Muscle of back (tissue), 11 donors: ENCODE data around the gene COA8. TPM values are rescaled to one million over a fixed set of nuclear protein-coding genes. Genes with fewer than 3 reads are reported as not detected.

Experiments used
- DNase-seq, 3 donors: peaks; one replicate each; pipeline versions ENCODE4 v3.0.0 to v3.0.0-alpha.2; 2013
- polyA plus RNA-seq, 10 donors: library from polyadenylated mRNA; unstranded; fragments of 120-200 nt; gene quantifications; one replicate each; pipeline ENCODE4 v1.2.1, GENCODE V29; 2013; ENCODE audit not compliant: insufficient read length in 10 of 10

COA8 gene
- polyA plus RNA-seq, 10 donors, result 34.2 to 56.2 (median 51.8) TPM

GRCh38 chr14:103535081-103535890 lies 27.5 kb upstream of the COA8 start:
- no peak for DNase-seq

GRCh38 chr14:103535891-103536565 lies 26.7 kb upstream of the COA8 start:
- no peak for DNase-seq

- no peak for DNase-seq
Measured at GRCh38 chr14:103536693-103537092, 26.1 kb upstream of the COA8 start.

DNA sequence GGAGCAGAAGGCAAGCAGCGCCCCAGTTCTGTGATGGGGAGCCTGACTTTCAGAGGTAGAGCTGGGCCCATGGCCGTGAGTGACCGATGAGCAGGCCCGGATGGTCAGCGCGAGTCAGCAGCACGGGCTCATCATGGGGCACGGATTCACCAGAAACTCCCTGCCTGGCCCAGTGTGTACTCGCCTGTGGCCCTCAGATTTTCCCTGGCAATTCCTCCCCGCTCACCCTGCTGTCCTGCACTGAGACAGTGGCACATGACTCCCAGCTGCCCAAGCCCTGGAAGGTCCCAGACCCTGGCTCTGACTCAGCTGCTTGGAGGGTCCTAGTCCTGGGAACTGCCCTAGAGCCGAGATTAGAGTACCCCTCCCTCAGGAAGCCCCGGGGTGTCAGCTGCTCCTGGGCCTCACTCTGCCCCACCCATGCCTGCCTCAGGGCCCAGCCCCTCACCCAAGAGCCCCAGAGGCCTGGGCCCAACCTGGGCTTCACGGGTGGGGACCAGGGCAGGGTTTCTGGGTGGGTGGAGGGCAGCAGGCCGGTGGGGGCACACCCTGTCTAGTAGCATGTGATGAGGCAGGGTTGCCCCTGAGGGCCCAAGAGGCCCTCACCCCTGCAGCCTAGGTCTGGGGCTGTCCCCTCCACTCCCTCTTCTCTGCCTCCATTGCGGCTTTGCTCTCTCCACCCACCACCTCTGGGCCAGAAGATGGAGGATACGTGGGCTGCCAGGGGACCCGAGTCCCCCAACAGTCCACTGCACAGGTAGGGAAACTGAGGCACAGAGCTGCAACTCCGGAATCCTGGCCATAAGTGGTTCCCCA lies 25.4 kb upstream of the COA8 start:
- DNase-seq, result no peak

DNA sequence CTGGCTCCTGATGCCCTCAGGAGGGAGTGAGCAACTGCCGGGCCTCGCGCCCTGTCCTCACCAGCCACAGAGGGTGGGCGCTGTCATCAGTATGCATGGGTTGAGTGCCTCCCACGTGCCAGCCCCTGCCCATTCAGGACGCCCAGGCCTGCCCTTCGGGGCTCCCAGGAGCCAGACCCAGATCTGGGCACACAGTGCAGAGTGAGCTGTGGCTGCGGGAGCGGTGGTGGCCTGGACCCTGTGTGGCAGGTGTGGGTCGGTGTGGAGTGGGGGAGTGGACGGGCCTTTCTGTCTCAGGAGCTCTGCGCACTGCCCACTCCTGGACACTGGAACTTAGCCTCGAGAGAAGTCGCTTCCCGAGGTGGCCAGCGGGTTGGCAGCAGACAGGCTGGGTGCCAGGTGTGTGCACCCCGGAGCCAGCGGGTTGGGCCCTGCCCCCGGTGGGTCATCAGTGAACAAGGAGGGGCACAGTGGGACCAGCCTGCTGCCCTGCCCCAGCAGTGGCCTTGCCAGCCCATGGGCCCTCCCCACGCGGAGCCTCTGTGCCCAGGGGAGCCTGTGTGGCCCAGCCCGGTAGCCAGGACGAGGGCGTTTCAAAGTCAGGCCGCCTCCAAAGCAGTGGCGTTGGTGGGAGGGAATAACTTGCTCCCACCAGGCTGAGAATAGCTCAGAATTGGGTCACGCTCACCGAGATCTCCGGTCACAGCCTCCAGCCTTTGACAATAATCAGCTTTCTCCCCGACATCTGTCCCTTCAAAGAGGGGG lies 24.3 kb upstream of the COA8 start:
- no peak for DNase-seq

DNA sequence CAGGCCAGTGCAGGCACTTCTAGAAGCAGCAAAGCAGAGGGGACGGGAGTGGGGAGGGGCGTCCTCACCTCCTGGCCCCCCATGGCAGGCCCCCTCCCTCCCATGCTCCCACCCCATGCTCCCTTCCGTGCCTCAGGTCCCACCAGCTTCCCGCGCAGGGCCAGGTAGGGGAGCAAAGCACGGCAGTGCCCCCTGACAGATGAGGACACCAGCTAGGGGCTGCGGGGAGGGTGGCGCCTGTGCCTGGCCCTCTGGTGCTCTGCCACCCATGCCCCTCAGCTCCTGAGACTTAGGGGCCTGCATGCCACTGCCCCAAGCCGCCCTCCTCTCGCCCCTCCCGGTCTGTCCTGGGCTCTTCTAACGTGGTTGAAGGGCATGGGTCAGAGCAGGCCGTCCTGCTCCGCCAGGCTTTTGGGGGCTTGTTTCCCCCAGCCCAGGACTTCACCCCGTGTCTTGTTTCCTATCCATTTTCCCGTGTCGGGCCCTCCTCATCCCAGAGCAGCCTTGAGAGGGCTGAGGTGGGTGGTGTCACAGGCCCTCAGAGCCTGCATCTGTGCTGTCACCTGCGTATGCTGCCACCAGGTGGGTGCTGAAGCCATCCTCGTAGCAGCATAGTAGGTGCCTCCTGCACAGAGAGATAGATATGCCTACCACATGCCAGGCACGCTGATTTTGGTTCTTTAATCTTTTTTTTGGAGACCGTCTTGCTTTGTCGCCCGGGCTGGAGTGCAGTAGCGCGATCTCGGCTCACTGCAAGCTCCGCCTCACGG lies 23.5 kb upstream of the COA8 start:
- DNase-seq, result no peak

DNA sequence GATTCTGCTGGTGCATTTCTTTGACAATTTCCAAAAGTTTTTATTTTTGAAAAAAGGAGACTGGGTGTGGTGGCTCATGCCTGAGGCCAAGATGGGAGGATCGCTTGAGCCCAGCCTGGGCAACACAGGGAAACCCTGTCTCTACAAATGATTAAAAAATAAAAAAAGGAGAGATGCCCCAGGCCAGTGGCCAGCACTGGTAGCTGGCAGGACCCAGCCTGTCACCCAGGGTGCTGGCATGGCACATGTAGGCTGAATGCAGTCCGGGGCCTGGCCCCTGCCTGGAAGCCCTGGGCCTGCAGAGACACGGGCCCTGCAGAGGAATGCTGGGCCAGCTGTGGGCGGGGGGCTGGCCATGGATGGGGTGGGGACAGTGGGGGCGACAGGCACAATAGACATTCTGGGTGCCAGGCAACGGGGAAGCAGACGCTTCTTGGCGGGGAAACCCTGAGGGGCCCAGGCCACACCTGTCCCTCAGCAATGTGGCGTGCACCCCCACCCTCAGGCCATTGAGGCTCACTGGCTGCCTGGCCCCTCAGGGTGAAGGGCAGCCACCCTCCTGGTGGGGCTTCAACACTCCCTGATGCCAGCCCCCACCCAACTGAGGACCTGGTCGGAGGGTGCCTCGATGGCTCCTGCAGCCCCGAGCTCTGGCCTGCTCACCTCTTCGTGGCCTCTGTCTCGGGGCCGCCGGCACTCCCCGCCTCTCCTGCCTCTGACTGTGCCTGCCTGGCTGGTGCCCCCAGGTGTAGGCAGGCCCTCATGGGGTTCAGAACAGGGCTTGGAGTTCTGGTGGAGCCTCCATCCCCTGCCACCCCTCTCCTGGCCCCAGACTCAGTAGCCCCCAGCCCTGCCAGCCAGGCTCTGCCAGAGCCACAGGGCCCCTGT lies 21.7 kb upstream of the COA8 start:
- peak in 1 of 3 donors; percentile 46 for DNase-seq

DNA sequence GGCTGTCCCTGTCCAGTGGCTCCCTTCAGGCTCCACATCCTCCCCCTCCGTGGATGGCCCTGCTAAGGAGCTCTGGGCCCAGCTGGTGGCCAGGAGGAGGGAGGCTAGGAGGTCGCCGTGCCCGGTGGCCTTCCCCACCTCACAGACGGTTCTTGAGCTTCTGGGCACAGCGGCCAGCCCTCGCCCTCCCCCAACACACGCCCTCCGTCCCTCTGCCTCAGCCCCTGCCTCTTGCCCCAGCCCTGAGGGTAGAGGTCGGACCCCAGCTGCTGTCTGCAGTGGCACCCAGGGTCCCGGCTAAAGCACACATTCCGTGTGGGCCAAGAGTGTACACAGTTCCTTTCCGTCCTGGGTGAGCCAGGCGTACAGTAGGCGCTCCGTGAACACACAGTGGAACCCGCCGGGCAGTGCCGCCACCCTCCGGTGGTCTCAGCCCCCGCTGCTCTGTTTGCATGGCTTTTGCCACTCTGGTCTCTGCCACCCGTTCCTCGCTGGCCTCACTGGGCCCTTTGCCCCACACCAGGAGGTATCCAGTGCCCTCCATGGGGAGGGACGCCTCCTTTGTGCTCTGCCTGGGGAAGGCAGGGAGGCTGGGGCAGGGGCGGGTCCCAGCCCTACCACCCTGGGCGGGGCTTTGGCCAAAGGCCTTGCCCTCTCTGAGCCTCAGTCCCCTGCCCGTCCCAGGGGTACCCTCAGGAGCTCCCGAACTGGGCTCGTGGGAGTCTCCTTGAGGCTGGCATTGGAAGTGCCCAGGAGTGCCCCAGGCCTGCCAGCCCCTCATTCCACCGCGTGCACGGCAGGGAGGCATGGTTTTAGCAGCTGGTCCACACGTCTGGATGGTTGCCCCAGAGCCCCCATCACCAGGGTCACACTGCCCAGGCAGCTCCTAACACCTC lies 20.8 kb upstream of the COA8 start:
- DNase-seq, result no peak

DNA sequence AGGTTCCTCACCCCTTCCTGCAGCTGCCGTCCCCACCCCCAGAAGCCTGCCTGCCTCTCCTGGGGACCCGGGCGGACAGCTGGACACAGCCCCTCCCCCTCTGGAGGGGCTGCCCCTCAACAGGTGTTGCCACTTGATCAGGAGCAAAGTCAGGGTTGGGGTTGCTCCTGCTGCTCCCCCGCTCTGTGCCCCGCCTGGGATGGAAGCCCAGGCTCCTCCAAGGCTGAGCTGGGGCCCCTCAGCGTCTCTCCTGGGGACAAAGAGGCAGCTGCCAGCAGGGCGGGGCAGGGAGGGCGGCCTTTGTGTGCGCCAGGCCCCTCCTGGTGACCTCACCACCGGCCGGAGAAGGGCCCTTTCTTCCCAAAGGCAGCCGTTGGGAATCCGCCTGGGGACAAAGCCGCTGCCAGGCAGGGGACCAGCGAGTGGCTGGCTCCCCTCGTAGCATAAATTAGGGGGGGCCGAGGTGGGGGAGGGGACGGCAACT lies 20.1 kb upstream of the COA8 start:
- peak in 2 of 3 donors; percentile 72 to 90 for DNase-seq

DNA sequence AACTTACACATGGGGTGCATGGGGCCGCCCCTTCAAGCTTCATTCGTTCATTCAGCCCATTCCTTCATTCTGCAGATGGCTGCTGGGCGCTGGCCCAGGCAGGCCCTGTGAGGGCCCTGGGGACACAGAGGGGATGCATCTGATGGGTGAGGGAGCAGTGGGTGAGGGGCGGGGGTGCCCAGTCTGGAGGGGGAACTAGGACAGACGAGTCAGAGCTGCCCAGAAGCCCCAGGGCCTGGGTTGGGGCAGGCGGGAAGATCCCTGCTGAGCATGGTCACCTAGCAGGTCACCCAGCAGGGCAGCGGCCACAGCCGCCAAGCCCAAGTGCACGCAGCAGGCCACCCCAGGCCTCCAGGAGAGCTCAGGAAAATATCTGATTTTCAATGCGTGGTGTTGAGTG lies 19.6 kb upstream of the COA8 start:
- DNase-seq, result no peak

DNA sequence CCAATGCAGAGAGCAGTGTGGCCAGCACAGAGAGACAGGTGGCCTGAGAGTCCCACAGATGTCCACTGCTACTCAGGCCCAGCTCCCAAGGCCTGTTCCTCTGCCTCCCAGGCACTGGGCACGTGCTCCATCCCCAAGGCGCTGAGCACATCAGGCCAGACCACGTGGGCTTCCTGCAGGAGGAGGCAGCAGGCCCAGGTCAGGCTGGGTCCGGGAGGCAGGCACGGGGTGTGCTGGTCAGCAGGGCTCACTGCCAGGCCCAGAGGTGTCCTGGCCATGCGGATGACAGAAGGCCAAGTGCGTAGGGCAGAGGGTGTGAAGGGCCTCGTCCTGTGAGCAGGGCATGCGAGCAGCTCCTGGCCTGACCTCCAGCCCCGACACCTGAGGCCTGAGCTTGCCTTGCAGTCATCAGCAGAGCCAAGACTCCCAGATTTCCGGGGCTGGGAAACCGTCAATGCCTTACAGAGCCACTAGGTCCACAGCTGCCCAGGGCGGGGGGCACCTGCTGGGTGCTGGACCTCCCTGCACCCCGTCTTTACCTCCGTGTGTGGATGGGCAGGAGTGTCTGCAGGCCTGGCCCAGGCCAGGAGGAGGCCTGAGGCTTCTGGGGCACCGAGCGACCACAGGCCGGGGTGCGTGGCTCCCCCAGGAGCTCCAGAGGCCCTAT lies 18.9 kb upstream of the COA8 start:
- peak in 1 of 3 donors; percentile 55 for DNase-seq

- peak in 2 of 3 donors; percentile 75 to 90 for DNase-seq
Measured at GRCh38 chr14:103544388-103545218, 18.2 kb upstream of the COA8 start.

- DNase-seq, result no peak
Measured at GRCh38 chr14:103545219-103545914, 17.4 kb upstream of the COA8 start.

GRCh38 chr14:103545915-103546651 lies 16.7 kb upstream of the COA8 start:
- no peak for DNase-seq

DNA sequence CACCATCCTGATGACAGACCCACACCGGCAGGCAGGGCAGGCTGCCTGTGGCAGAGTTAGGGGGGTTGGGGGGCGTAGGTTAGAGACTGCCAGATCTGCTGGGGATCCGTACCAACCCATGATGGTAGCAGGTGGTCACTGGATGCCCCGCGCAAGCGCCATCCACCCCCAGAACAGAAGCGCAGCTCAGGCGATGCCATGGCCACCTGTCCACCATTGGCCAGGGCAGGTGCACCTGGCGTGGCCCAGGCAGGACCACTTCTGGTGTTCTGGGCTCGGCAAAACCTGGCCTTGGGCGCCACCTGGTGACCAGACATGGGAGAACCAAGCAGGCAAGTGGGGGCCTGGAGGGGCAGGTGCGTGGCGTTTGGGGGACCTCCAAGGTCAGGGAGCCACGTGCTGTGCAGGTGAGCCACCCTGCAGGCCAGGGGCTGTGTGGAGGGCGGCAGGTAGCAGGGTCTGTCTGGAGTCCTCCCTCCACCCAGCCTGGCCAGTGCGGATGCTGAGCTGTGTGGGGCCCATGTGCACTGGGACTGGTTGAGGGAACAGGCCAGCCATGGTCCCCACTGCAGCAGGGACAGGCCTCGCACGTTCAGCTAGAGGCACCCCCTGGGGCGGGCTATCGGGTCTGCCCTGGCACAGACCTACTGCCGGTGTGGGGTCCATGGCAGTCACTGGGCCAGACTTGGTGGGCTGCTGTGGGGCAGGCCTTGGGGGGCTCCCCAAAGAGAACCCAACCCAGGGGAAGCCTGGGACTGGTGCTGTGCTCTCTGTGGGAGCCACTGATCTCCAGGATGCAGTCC lies 15.9 kb upstream of the COA8 start:
- DNase-seq, result peak in 2 of 3 donors; percentile 64 to 81
